CD4-positive, alpha-beta T cell treated with Interferon alpha-2 for 1 hour (primary cell): ENCODE results near the gene ZNF219.
A peak's percentile ranks its signal among the peaks of the same experiment; 100 is the strongest.

ENCODE experiments used
- DNase-seq, 2 donors: peaks; one replicate each; pipeline ENCODE4 v3.0.0-alpha.2; 2020 to 2022

The ZNF219 gene

GRCh38 chr14:21063479-21063878 lies 35.0 kb downstream of the ZNF219 start:
- DNase-seq = no peak

GRCh38 chr14:21061347-21061668 lies 37.1 kb downstream of the ZNF219 start:
- no peak for DNase-seq

- no peak for DNase-seq
Observed at GRCh38 chr14:21060614-21061346, 37.7 kb downstream of the ZNF219 start.

- DNase-seq = no peak
Observed at GRCh38 chr14:21059842-21060613, 38.4 kb downstream of the ZNF219 start.

- no peak for DNase-seq
Observed at GRCh38 chr14:21058903-21059302, 39.6 kb downstream of the ZNF219 start.

- no peak for DNase-seq
Observed at GRCh38 chr14:21057803-21058675, 40.4 kb downstream of the ZNF219 start, which contains the start of gene RNASE8. TSS of gene RNASE8 (plus strand) at chr14:21057822. CDS start at chr14:21057893, 71 bp downstream.

GRCh38 chr14:21056520-21057163 lies 41.8 kb downstream of the ZNF219 start:
- DNase-seq = no peak

- DNase-seq = no peak
Observed at GRCh38 chr14:21055432-21056117, 42.9 kb downstream of the ZNF219 start.

GRCh38 chr14:21054768-21055145 lies 43.7 kb downstream of the ZNF219 start:
- DNase-seq = no peak

GRCh38 chr14:21054123-21054767 lies 44.2 kb downstream of the ZNF219 start:
- no peak for DNase-seq

GRCh38 chr14:21053184-21054122 lies 45.0 kb downstream of the ZNF219 start:
- DNase-seq = no peak

GRCh38 chr14:21050597-21050996 lies 47.9 kb downstream of the ZNF219 start:
- no peak for DNase-seq

GRCh38 chr14:21049271-21049673 lies 49.2 kb downstream of the ZNF219 start:
- DNase-seq = no peak

GRCh38 chr14:21048638-21049037 lies 49.8 kb downstream of the ZNF219 start:
- DNase-seq = no peak

- no peak for DNase-seq
Observed at GRCh38 chr14:21047378-21047781, 51.1 kb downstream of the ZNF219 start.

GRCh38 chr14:21043974-21044618 lies 54.4 kb downstream of the ZNF219 start:
- peak in 1 of 2 donors; percentile 32 for DNase-seq

- DNase-seq = no peak
Observed at GRCh38 chr14:21043387-21043973, 55.0 kb downstream of the ZNF219 start.

GRCh38 chr14:21042918-21043317 lies 55.5 kb downstream of the ZNF219 start:
- DNase-seq = no peak

GRCh38 chr14:21041676-21042433 lies 56.6 kb downstream of the ZNF219 start, which contains the start of gene RNASE7:
TSS of gene RNASE7 (plus strand) at chr14:21042362. CDS start at chr14:21042993, 631 bp downstream.
- DNase-seq = no peak
